BLaER1 (cell line): Measurements from ENCODE around the gene PCSK2.

Experiments used
- H3K27ac ChIP-seq: shearing (Covaris generic); formaldehyde crosslinking; 2 replicates; pipeline ENCODE4 v1.8.1; 2022
- H3K27me3 ChIP-seq: shearing (Covaris generic); formaldehyde crosslinking; 2 replicates; pipeline ENCODE4 v1.8.1; 2022
- H3K36me3 ChIP-seq: shearing (Covaris generic); formaldehyde crosslinking; 2 replicates; pipeline ENCODE4 v1.8.1; 2022
- H3K4me1 ChIP-seq: shearing (Covaris generic); formaldehyde crosslinking; 2 replicates; pipeline ENCODE4 v1.8.1; 2022
- H3K4me2 ChIP-seq: shearing (Covaris generic); formaldehyde crosslinking; 2 replicates; pipeline ENCODE4 v1.8.1; 2022
- H3K4me3 ChIP-seq: shearing (Covaris generic); formaldehyde crosslinking; 2 replicates; pipeline ENCODE4 v1.8.1; 2022
- H3K9ac ChIP-seq: shearing (Covaris generic); formaldehyde crosslinking; 2 replicates; pipeline ENCODE4 v1.8.1; 2022
- H3K9me3 ChIP-seq: shearing (Covaris generic); formaldehyde crosslinking; 2 replicates; pipeline ENCODE4 v1.8.1; 2022
- H4K20me1 ChIP-seq: shearing (Covaris generic); formaldehyde crosslinking; 2 replicates; pipeline ENCODE4 v1.8.1; 2022
- Cebpa-rat ChIP-seq: shearing (Covaris generic); IDR thresholded peaks from 2 replicates; pipeline ENCODE4 v1.8.1; 2022

Gene PCSK2

GRCh38 chr20:17439616-17440296, 212.9 kb downstream of the PCSK2 start:
- TF ChIP-seq Cebpa-rat = no peak
- no peaks in the 10 kb centered on the region for H3K4me1 ChIP-seq

GRCh38 chr20:17441745-17442144, 214.9 kb downstream of the PCSK2 start:
- no peak overlapping the region for H3K4me3 ChIP-seq
- no peak overlapping the region for H3K4me2 ChIP-seq
- H3K9ac ChIP-seq = no peak overlapping the region
- no peak overlapping the region for H3K27ac ChIP-seq
- H3K9me3 ChIP-seq = no peaks in the 10 kb centered on the region
- no peaks in the 10 kb centered on the region for H3K36me3 ChIP-seq
- H3K27me3 ChIP-seq = no peaks in the 10 kb centered on the region
- TF ChIP-seq Cebpa-rat = no peak
- H3K4me1 ChIP-seq = no peaks in the 10 kb centered on the region
- H4K20me1 ChIP-seq = no peaks in the 10 kb centered on the region

More at GRCh38 chr20:17439616-17440296, 212.9 kb downstream of the PCSK2 start:
- no peaks in the 10 kb centered on the region for H3K9me3 ChIP-seq
- no peak overlapping the region for H3K4me2 ChIP-seq
- no peak overlapping the region for H3K27ac ChIP-seq
- H3K36me3 ChIP-seq = no peaks in the 10 kb centered on the region
- no peaks in the 10 kb centered on the region for H4K20me1 ChIP-seq
- H3K4me3 ChIP-seq = no peak overlapping the region
- H3K27me3 ChIP-seq = no peaks in the 10 kb centered on the region
- no peak overlapping the region for H3K9ac ChIP-seq

GRCh38 chr20:17442588-17442987, 215.7 kb downstream of the PCSK2 start:
- H3K9ac ChIP-seq = no peak overlapping the region
- H3K4me2 ChIP-seq = no peak overlapping the region
- H3K27ac ChIP-seq = no peak overlapping the region
- no peaks in the 10 kb centered on the region for H3K36me3 ChIP-seq
- no peak overlapping the region for H3K4me3 ChIP-seq
- H3K9me3 ChIP-seq = no peaks in the 10 kb centered on the region
- H3K4me1 ChIP-seq = no peaks in the 10 kb centered on the region
- no peak for TF ChIP-seq Cebpa-rat
- no peaks in the 10 kb centered on the region for H3K27me3 ChIP-seq
- no peaks in the 10 kb centered on the region for H4K20me1 ChIP-seq

GRCh38 chr20:17443131-17443858, 216.5 kb downstream of the PCSK2 start:
- TF ChIP-seq Cebpa-rat = no peak
- no peaks in the 10 kb centered on the region for H3K4me1 ChIP-seq
- H3K36me3 ChIP-seq = no peaks in the 10 kb centered on the region
- no peak overlapping the region for H3K27ac ChIP-seq
- no peaks in the 10 kb centered on the region for H4K20me1 ChIP-seq
- H3K9me3 ChIP-seq = no peaks in the 10 kb centered on the region
- no peaks in the 10 kb centered on the region for H3K27me3 ChIP-seq
- no peak overlapping the region for H3K9ac ChIP-seq
- no peak overlapping the region for H3K4me3 ChIP-seq
- H3K4me2 ChIP-seq = no peak overlapping the region

GRCh38 chr20:17444091-17444490, 217.3 kb downstream of the PCSK2 start:
- no peak for TF ChIP-seq Cebpa-rat
- no peaks in the 10 kb centered on the region for H3K4me1 ChIP-seq
- no peak overlapping the region for H3K4me2 ChIP-seq
- no peaks in the 10 kb centered on the region for H3K36me3 ChIP-seq
- no peaks in the 10 kb centered on the region for H4K20me1 ChIP-seq
- no peak overlapping the region for H3K27ac ChIP-seq
- no peak overlapping the region for H3K9ac ChIP-seq
- no peak overlapping the region for H3K4me3 ChIP-seq
- no peaks in the 10 kb centered on the region for H3K27me3 ChIP-seq
- H3K9me3 ChIP-seq = no peaks in the 10 kb centered on the region

- no peak overlapping the region for H3K9ac ChIP-seq
- H3K27ac ChIP-seq = no peak overlapping the region
- H3K4me1 ChIP-seq = no peaks in the 10 kb centered on the region
- H3K9me3 ChIP-seq = no peaks in the 10 kb centered on the region
- no peaks in the 10 kb centered on the region for H4K20me1 ChIP-seq
- no peaks in the 10 kb centered on the region for H3K27me3 ChIP-seq
- TF ChIP-seq Cebpa-rat = no peak
- H3K4me2 ChIP-seq = no peak overlapping the region
- no peaks in the 10 kb centered on the region for H3K36me3 ChIP-seq
- H3K4me3 ChIP-seq = no peak overlapping the region
Measured at GRCh38 chr20:17445543-17445942, 218.7 kb downstream of the PCSK2 start.

GRCh38 chr20:17446171-17446570, 219.3 kb downstream of the PCSK2 start:
- no peaks in the 10 kb centered on the region for H4K20me1 ChIP-seq
- no peaks in the 10 kb centered on the region for H3K36me3 ChIP-seq
- H3K9me3 ChIP-seq = no peaks in the 10 kb centered on the region
- no peak for TF ChIP-seq Cebpa-rat
- H3K4me2 ChIP-seq = no peak overlapping the region
- no peaks in the 10 kb centered on the region for H3K4me1 ChIP-seq
- no peak overlapping the region for H3K4me3 ChIP-seq
- H3K9ac ChIP-seq = no peak overlapping the region
- H3K27me3 ChIP-seq = no peaks in the 10 kb centered on the region
- no peak overlapping the region for H3K27ac ChIP-seq

- Histone ChIP-seq H3K9ac (no peak overlapping the region), H3K27ac (no peak overlapping the region), H4K20me1 (no peaks in the 10 kb centered on the region), H3K27me3 (no peaks in the 10 kb centered on the region), H3K4me1 (no peaks in the 10 kb centered on the region), H3K4me2 (no peak overlapping the region), H3K4me3 (no peak overlapping the region), H3K36me3 (no peaks in the 10 kb centered on the region), H3K9me3 (no peaks in the 10 kb centered on the region)
- no peak for TF ChIP-seq Cebpa-rat
Measured at GRCh38 chr20:17448071-17448470, 221.2 kb downstream of the PCSK2 start.

- Histone ChIP-seq H3K4me2 (no peak overlapping the region), H3K4me1 (no peaks in the 10 kb centered on the region), H3K27ac (no peak overlapping the region), H3K36me3 (no peaks in the 10 kb centered on the region), H4K20me1 (no peaks in the 10 kb centered on the region), H3K4me3 (no peak overlapping the region), H3K27me3 (no peaks in the 10 kb centered on the region), H3K9ac (no peak overlapping the region), H3K9me3 (no peaks in the 10 kb centered on the region)
- no peak for TF ChIP-seq Cebpa-rat
Measured at GRCh38 chr20:17449031-17449430, 222.2 kb downstream of the PCSK2 start.

- TF ChIP-seq Cebpa-rat = no peak
- H3K4me3 ChIP-seq = no peak overlapping the region
- H3K9ac ChIP-seq = no peak overlapping the region
- no peaks in the 10 kb centered on the region for H3K36me3 ChIP-seq
- no peaks in the 10 kb centered on the region for H3K9me3 ChIP-seq
- no peaks in the 10 kb centered on the region for H3K4me1 ChIP-seq
- H4K20me1 ChIP-seq = no peaks in the 10 kb centered on the region
- H3K27me3 ChIP-seq = no peaks in the 10 kb centered on the region
- no peak overlapping the region for H3K4me2 ChIP-seq
- H3K27ac ChIP-seq = no peak overlapping the region
Measured at GRCh38 chr20:17452441-17452840, 225.6 kb downstream of the PCSK2 start.
